ENCODE results near the gene C11orf91.

DNA sequence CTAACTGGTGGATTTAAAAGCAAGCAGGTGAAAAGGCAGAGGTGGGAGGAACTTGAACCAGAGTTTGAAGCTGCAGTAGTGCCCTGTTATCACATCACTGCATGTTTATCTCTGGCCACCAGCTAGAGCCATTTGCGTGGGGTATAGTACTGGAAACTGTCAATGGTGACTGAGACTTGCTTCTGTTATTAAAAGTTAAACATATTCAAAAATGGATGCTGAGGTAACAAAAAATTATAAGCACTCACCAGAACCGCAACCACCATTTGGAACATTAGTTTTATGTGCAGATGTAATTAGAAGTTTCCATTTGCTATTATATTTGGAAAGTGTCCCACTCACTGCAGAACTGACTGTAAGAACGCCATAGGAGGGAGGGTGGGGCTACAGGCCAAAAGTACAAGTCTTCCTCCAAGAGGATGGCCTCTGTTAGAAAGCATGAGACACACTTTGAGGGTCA is 36.8 kb upstream of the C11orf91 start:
- TF ChIP-seq, protein P1, sequence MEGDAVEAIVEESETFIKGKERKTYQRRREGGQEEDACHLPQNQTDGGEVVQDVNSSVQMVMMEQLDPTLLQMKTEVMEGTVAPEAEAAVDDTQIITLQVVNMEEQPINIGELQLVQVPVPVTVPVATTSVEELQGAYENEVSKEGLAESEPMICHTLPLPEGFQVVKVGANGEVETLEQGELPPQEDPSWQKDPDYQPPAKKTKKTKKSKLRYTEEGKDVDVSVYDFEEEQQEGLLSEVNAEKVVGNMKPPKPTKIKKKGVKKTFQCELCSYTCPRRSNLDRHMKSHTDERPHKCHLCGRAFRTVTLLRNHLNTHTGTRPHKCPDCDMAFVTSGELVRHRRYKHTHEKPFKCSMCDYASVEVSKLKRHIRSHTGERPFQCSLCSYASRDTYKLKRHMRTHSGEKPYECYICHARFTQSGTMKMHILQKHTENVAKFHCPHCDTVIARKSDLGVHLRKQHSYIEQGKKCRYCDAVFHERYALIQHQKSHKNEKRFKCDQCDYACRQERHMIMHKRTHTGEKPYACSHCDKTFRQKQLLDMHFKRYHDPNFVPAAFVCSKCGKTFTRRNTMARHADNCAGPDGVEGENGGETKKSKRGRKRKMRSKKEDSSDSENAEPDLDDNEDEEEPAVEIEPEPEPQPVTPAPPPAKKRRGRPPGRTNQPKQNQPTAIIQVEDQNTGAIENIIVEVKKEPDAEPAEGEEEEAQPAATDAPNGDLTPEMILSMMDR (IDR thresholded peaks at IDR 0.05; ENCODE audit: borderline replicate concordance, extremely low read depth, low read length, poor library complexity, severe bottlenecking), result no peak
- TF ChIP-seq EZH2 (IDR thresholded peaks at IDR 0.05; ENCODE audit: borderline replicate concordance, low read depth, low read length, severe bottlenecking), result no peak

Measured in DND-41 (cell line).